Mammary epithelial cell (primary cell): Measurements from ENCODE around the gene CST1.
"Not testable (repeated sequence)": the region's sequence is repeated elsewhere in the genome, so short reads cannot be mapped to it uniquely, and the experiment has no call there.

Source experiments
- EZH2 ChIP-seq: IDR thresholded peaks from 2 replicates; pipeline ENCODE4 v1.6.1; 2012; ENCODE audit warnings: low read length, inconsistent platforms, borderline replicate concordance
- TF ChIP-seq, protein P1 (sequence below), 2 donors: IDR thresholded peaks in 1 of 2; conservative IDR thresholded peaks in 1 of 2; 2 replicates each; pipeline ENCODE4 v1.5.1; 2011 to 2012; ENCODE audit warnings: inconsistent platforms in 2 of 2, low read length in 2 of 2, mild to moderate bottlenecking in 2 of 2, control low read depth in 1 of 2, low read depth in 1 of 2; ENCODE audit not compliant: insufficient read depth in 1 of 2; ENCODE audit errors: extremely low read depth in 1 of 2

DNA sequence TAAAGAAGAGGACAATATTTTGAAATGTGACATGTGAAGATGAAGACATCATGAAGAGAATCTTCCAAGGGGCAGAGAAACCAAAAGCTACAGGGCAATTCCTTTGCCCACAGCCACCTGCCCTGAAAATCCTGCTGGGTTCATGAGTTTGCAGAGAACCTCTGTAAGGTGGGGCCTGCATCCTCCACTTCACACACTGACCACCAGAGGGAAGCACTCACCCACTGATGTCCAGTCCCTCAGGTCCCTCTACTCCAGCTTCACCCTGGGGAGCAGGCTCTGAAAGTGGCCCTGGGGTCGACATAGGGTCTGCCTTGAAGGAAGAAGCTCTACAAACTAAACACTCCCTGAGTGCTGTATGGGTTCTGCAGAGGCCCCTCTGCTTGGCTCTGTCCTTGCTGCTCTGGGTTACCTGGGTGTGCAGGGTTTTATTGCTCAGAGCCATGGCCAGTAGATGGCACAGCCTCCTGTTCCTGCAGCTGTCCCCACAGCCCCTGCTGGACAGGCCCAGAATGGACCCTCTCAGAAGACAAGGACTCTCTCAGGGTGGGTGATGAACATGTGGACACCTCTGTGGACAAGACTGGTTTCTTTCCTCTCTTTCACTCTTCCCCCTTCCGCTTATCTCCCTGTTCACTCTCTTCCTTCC lies 27.0 kb downstream of the CST1 start:
- TF ChIP-seq, protein P1, sequence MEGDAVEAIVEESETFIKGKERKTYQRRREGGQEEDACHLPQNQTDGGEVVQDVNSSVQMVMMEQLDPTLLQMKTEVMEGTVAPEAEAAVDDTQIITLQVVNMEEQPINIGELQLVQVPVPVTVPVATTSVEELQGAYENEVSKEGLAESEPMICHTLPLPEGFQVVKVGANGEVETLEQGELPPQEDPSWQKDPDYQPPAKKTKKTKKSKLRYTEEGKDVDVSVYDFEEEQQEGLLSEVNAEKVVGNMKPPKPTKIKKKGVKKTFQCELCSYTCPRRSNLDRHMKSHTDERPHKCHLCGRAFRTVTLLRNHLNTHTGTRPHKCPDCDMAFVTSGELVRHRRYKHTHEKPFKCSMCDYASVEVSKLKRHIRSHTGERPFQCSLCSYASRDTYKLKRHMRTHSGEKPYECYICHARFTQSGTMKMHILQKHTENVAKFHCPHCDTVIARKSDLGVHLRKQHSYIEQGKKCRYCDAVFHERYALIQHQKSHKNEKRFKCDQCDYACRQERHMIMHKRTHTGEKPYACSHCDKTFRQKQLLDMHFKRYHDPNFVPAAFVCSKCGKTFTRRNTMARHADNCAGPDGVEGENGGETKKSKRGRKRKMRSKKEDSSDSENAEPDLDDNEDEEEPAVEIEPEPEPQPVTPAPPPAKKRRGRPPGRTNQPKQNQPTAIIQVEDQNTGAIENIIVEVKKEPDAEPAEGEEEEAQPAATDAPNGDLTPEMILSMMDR (conservative IDR thresholded peaks at IDR 0.05 in 1 of 2, IDR thresholded peaks at IDR 0.05 in 1 of 2; ENCODE audit: extremely low read depth in 1 of 2, insufficient read depth in 1 of 2, low read depth in 1 of 2, low read length in 2 of 2): peak; percentile 38 to 53
- not testable (repeated sequence) for TF ChIP-seq EZH2
